ENCODE measurements around the gene RPL18. TPM values are rescaled to one million over a fixed set of nuclear protein-coding genes. Genes with fewer than 3 reads are reported as not detected.
"Not testable (repeated sequence)": the region's sequence is repeated elsewhere in the genome, so short reads cannot be mapped to it uniquely, and the experiment has no call there.

The RPL18 gene
- total RNA-seq, result 591 and 1,820 TPM in 2 replicates

DNA sequence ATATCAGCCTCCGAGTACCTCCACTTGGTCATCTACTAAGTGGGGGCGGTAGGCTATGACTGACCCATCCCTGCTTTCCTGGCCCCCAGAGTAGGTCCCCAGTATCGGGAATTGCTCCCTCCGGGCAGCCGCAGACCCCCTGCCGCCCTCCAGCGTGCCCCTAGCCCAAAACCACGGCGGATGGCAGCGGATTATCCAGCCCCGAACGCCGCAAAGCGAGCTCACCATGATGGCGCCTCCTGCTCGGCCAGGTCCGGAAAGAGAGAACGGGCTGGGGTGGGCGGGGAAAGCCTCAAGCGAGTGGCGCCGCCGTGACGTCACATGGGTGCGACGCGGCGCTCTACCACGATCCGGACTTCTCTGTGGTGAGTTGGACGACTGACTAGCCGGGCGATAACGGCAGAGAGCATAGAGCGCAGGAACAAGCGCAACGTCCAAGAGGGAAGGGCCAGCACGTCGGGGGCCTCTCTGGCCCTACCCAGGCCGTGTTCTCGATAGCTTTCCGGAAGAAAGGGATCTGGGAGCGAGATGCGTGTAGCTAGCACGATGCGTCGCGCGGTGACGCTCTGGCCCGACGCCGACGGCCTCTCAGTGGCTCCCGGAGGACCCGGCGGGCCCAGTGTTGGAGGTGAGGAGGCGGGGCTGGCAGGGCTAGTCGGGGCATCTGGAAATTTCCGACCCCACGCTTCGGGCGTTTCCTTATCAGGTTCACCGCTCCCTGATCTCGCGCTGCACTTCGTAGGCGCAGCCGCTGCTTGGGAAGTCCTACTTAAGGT is at the start of gene RPL18, which contains the start of gene SPHK2:
Gene RPL18 (minus strand): TSS at position 263 of the 776 bp plus-strand sequence. CDS start 35 bp downstream, at position 228.
Gene SPHK2 (plus strand): TSS at position 591 of the 776 bp plus-strand sequence. CDS start 1,009 bp downstream, outside the sequence.
- peak; percentile 99 for DNase-seq (ENCODE audit: low read depth)

GRCh38 chr19:48668761-48669160 is 49.8 kb upstream of the RPL18 start:
- no peak for DNase-seq (ENCODE audit: low read depth)

DNA sequence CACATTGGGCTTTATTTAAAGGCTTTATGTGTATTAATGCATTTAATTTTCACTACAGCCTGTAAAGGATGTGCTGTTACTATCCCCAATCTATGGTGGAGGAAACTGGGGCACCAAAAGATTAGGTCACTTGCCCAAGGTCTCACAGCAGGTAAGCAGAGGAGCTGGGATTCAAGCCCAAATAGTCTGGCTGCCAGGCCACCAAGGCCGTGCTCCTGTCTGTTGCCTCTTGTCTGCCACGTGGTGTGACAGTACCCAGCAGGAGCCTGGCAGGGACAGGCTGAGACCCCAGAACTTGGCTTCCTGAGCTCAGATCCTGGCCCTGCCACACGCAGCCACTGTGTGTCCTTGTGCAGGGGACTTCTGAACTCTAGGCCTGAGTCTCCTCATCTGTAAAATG is 49.4 kb upstream of the RPL18 start:
- no peak for DNase-seq (ENCODE audit: low read depth)

- no peak for DNase-seq (ENCODE audit: low read depth)
Measured at GRCh38 chr19:48665786-48666185, 46.8 kb upstream of the RPL18 start.

GRCh38 chr19:48664476-48664875 is 45.5 kb upstream of the RPL18 start:
- no peak for DNase-seq (ENCODE audit: low read depth)

DNA sequence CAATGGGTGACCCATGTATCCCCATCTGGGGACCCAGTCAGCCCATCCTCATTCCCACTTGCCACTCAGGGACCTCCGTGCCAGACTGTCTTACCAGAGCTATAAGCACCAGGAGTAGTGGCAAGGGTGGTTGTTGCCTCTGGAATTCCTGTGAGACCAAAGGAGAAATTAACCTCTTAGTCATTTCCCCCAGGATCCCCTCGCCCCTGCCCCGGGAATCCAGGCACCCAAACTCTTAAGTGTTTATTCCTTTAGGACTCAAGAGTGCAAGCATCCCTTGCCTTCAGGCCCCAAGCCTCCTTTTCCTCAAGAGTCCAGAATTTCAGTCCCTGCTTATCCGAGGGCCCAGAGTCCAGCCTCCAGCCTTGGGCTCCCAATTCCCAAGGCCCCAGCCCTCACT is 44.7 kb upstream of the RPL18 start:
- DNase-seq (ENCODE audit: low read depth), result no peak

GRCh38 chr19:48661711-48662090 is 42.7 kb upstream of the RPL18 start:
- no peak for DNase-seq (ENCODE audit: low read depth)

DNA sequence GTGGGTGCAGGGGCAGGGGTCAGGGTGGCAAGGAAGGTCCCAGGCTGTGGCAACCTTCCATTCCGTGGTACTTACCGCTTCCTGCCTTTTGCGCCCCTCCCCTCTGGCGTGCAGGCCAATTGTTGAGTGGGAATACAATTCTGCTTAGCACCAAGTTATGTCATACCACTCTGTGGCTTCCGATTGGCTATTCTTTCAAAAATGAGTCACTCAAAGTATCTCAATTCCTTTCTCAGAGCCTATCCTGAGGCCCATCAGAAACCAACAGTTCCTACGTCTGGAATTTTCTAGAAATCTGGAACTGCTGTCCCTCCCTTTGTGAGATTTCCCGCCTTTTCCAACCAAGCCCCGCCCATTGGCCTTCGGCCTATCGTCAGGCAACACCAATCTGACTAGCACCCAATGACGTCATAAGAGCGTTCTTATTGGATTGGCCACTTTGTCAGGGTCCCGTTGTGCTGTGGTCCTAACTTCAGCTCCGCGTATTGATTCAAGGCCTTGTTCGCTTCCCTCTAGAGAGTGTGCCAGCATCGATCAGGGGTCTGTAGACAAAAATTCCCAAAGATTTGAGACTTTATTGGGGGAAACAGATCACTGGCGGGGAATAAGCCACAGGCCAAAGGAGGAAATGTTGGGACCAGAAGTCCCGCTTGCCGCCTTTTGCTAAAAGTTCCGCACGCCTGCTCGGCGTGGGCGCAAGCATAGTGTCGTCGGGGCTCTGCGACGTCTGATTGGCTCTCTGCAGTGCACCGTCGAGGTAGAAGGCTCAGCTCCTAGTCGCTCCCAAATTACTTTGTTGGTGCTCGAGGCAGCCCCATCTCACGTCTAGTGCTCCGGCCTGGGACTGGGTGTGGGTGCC is 42.1 kb upstream of the RPL18 start:
- peak; percentile 89 for DNase-seq (ENCODE audit: low read depth)

- DNase-seq (ENCODE audit: low read depth), result peak; percentile 48
Measured at GRCh38 chr19:48659768-48660167, 40.8 kb upstream of the RPL18 start.

DNA sequence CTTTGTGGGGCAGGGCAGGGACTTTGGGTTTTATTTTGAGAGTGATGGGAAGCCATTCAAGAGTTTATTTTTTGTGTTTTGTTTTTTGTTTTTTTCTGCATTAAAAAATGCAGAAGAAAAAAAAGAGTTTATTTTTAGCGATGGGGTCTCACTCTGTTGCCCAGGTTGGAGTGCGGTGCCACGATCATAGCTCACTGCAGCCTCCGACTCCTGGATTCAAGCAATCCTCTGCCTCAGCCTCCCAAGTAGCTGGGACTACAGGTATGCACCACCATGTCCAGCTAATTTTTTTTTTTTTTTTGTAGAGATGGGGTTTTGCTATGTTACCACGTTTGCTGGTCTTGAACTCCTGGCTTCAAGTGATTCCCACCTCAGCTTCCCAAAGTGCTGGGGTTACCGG is 39.5 kb upstream of the RPL18 start:
- no peak for DNase-seq (ENCODE audit: low read depth)

- not testable (repeated sequence) for DNase-seq (ENCODE audit: low read depth)
Measured at GRCh38 chr19:48657828-48658227, 38.9 kb upstream of the RPL18 start.

GRCh38 chr19:48656840-48657474 is 38.0 kb upstream of the RPL18 start:
- DNase-seq (ENCODE audit: low read depth), result peak; percentile 93

- no peak for DNase-seq (ENCODE audit: low read depth)
Measured at GRCh38 chr19:48654299-48655059, 35.5 kb upstream of the RPL18 start.

DNA sequence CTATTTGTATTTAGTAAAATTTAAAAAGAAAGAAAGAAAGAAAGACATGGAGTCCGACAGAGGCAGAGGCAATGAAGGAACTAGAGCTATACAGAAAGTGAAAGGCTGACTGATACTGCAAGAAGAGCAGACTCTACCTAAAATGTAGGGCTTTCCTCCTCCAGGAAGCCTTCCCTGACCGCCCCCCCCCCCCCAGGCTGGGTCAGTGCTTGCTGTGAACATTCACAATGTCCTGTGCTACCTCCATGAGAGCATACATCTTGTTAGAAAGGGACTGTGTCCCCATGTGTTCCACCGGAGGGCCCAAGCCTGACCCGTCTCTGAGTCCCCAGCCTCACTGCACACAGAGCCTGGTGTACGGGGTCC is 32.7 kb upstream of the RPL18 start:
- no peak for DNase-seq (ENCODE audit: low read depth)

DNA sequence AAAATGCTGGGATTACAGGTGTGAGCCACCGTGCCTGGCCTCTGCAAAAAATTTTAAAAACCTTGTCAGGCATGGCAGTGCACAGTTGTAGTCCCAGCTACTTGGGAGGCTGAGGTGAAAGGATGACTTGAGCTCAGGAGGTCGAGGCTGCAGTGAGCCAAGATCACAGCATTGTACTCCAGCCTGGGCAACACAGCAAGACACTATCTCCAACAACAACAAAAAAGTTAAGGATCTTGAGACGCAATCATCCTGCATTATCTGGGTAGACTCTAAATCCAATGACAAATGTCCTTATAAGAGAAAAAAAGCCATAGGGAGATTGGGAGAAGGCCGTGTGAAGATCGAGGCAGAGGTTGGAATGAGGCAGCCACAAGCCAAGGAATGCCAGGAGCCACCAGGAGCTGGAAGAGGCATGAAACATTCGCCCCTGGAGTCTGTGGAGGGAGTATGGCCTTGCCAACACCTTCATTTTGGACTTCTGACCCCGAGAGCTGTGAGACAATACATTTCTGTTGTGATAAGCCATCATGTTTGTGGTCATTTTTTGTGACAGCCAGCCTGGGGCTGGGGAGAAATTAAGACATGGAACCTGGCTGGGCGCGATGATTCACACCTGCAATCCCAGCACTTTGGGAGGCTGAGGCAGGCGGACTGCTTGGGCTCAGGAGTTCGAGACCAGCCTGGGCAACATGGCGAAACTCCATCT is 32.1 kb upstream of the RPL18 start:
- DNase-seq (ENCODE audit: low read depth), result no peak

GRCh38 chr19:48648134-48648533 is 29.2 kb upstream of the RPL18 start:
- no peak for DNase-seq (ENCODE audit: low read depth)

DNA sequence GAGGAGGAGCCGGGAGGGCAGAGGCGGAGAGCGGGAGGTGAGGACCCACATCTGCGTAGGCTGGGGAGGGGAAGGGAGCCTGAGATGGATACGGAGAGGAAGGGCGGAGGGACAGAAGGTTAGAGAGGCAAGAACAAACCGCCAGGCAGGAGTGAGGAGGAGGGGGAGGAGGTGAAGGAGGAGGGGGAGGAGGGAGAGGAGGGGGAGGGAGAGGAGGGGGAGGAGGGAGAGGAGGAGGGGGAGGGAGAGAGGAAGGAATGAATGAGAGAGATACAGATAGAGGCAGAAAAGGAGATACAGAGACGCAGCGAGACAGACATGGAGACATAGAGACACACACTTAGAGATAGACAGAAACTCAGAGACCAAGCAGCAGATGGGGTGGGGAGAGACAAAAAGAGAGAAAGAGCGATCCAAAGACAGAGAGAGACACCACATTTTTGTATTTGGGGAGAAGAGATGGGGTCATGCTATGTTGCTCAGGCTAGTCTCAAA is 27.8 kb upstream of the RPL18 start:
- DNase-seq (ENCODE audit: low read depth), result no peak

GRCh38 chr19:48646001-48646721 is 27.2 kb upstream of the RPL18 start, which contains the start of gene CA11:
Gene CA11, minus strand, starts transcription at chr19:48646187. Its CDS starts 555 bp downstream, at chr19:48645632.
- peak; percentile 53 for DNase-seq (ENCODE audit: low read depth)

DNA sequence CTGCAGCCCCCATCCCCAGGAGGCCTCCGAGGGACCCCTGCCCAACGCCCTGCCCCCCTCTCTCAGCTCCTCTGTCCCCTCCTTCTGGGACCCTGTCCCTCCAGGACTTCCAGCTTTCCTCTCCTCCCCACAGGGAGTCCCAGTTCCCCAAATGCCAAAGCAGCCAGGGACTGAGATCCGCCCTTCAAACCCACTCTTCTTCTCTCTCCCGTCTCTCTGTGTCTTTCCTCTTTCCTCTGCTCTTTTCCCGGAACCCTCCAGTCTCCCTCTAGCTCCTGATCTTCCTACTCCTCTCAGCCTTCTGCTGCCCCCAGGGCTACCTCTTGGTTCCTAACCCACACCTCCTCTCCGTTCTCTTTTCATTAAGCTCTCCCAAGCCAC is 26.6 kb upstream of the RPL18 start:
- DNase-seq (ENCODE audit: low read depth), result no peak
